Measurements from ENCODE around the gene CBLB. TPM values are rescaled to one million over a fixed set of nuclear protein-coding genes. Genes with fewer than 3 reads are reported as not detected.

Gene CBLB
- total and polyA plus RNA-seq, 9 of the 15 experiments (the other 6 are each of a cell fraction or from before 2014, with no cell fraction given), result 1.8 to 8.1 (median 5.3) TPM

- POLR2A ChIA-PET, result no interaction called here
- peaks cover 12% of the 10 kb centered on the region for H3K79me2 ChIP-seq (ENCODE audit: control insufficient read depth, insufficient read depth, low read length)
- no peaks in the 10 kb centered on the region for H3K9me3 ChIP-seq (replicated peaks; ENCODE audit: control insufficient read depth, insufficient read depth, low read depth, low read length)
- H4K20me1 ChIP-seq (replicated peaks; ENCODE audit: control insufficient read depth, insufficient read depth, low read length), result no peaks in the 10 kb centered on the region
- no peaks in the 10 kb centered on the region for H3K9me1 ChIP-seq (ENCODE audit: control insufficient read depth, insufficient read depth, low read length)
- ATAC-seq (no peak), FAIRE-seq (peak; percentile 78), DNase-seq (ENCODE audit: extremely low read depth in 1 of 4, low spot score in 3 of 4) (peak; percentile 16 to 41 (median 30))
- no peak overlapping the region for H3K27ac ChIP-seq (ENCODE audit: extremely low read depth, low read depth, low read length)
- in situ Hi-C loops (cut with MboI) (no loop called here), intact Hi-C loops (cut with micrococcal nuclease) (no loop called here)
- peak overlapping the region; percentile 76; the same call in 1 of the 2 replicates for H3K4me3 ChIP-seq
- H3K27me3 ChIP-seq (ENCODE audit: control insufficient read depth in 2 of 2, insufficient read depth in 2 of 2, low read length in 2 of 2), result no peaks in the 10 kb centered on the region
- peaks cover 8 to 10% of the 10 kb centered on the region in 2 experiments; a peak in 4 of 5 replicates for H3K4me1 ChIP-seq (replicated peaks in 1 of 2; ENCODE audit: control insufficient read depth in 2 of 2, insufficient read depth in 2 of 2, low read length in 2 of 2)
- CTCF ChIA-PET (ENCODE audit: low intra/inter-chr PET ratio), result interaction anchor here (0.7 kb wide), 1 partner anchor 147 kb away, joined by 5 read pairs; no protein-coding TSS in a partner anchor
- BruUV-seq (replicated peaks), result TSS peak; percentile 40
- WGBS (ENCODE audit: insufficient coverage, low coverage, missing lambda C conversion rate), result 23% methylated on average over 7 of the region's 9 CpGs
- no peak overlapping the region for H2AFZ ChIP-seq (ENCODE audit: low read depth, low read length)
- peaks cover 3% of the 10 kb centered on the region; the same call in 1 of the 3 replicates for H3K36me3 ChIP-seq (ENCODE audit: control insufficient read depth, insufficient read depth, low read length)
- H3K4me2 ChIP-seq (ENCODE audit: insufficient read depth, low read length), result peak overlapping the region; percentile 11; the same call in 1 of the 2 replicates
- H3K9ac ChIP-seq (ENCODE audit: insufficient read depth in 1 of 2, low read depth in 2 of 2, low read length in 2 of 2), result no peak overlapping the region; a peak in 1 of 4 replicates
- no peak for TF ChIP-seq ZNF24 (IDR thresholded peaks at IDR 0.05)
- peak; percentile 46; the same call in 1 of the 2 replicates for TF ChIP-seq TEAD4 (IDR thresholded peaks at IDR 0.05; ENCODE audit: low read length)
- TF ChIP-seq TEAD4 (CRISPR knock-in tag; IDR thresholded peaks at IDR 0.05; ENCODE audit: borderline replicate concordance), result no peak
- TF ChIP-seq CREB5 (CRISPR knock-in tag; IDR thresholded peaks at IDR 0.05), result no peak
- no peak for TF ChIP-seq PRMT5 (CRISPR knock-in tag; IDR thresholded peaks at IDR 0.05)
- no peak for TF ChIP-seq TAF7 (tag; IDR thresholded peaks at IDR 0.05)
- 0 out of 2 replicates have a peak, but pooled peaks have one; percentile 41 for TF ChIP-seq EHMT2 (IDR thresholded peaks at IDR 0.05)
- no peak for TF ChIP-seq NELFE (IDR thresholded peaks at IDR 0.05; ENCODE audit: insufficient read depth, insufficient read length)
- TF ChIP-seq FOXA3 (CRISPR knock-in tag; conservative IDR thresholded peaks at IDR 0.05 in 1 of 2, IDR thresholded peaks at IDR 0.05 in 1 of 2), result no peak
- no peak for TF ChIP-seq PBX2 (CRISPR knock-in tag; IDR thresholded peaks at IDR 0.05; ENCODE audit: low read depth)
- no peak for TF ChIP-seq PBX2 (tag; conservative IDR thresholded peaks at IDR 0.05; ENCODE audit: low read depth)
- TF ChIP-seq TSHZ1 (CRISPR knock-in tag; IDR thresholded peaks at IDR 0.05), result no peak
- TF ChIP-seq CBX1 (IDR thresholded peaks at IDR 0.05; ENCODE audit: low read depth), result no peak
These were observed 1.9 kb downstream of the CBLB start for GRCh38 chr3:105866656-105867653.

Measured in K562 (cell line).